Mesothelial cell of epicardium (in vitro differentiated cells): ENCODE results near the gene PURA. TPM values are rescaled to one million over a fixed set of nuclear protein-coding genes. Genes with fewer than 3 reads are reported as not detected.

Source experiments
- DNase-seq, 2 experiments: peaks; one replicate each; pipeline ENCODE4 v3.0.0; 2021; ENCODE audit warnings: low spot score in 2 of 2; ENCODE audit not compliant: unreplicated experiment in 2 of 2
- H3K27ac Mint-ChIP-seq: 2 replicates; pipeline ENCODE4 v1.8.0; 2021; ENCODE audit warnings: mixed read lengths
- H3K27me3 Mint-ChIP-seq: 2 replicates; pipeline ENCODE4 v1.8.0; 2021; ENCODE audit warnings: low read depth, mixed read lengths
- H3K36me3 Mint-ChIP-seq: 2 replicates; pipeline ENCODE4 v1.8.0; 2021; ENCODE audit warnings: mixed read lengths
- H3K4me1 Mint-ChIP-seq: 2 replicates; pipeline ENCODE4 v1.8.0; 2021; ENCODE audit warnings: mixed read lengths
- H3K4me3 Mint-ChIP-seq: 2 replicates; pipeline ENCODE4 v1.8.0; 2021; ENCODE audit warnings: mild to moderate bottlenecking, moderate library complexity, mixed read lengths
- H3K9me3 Mint-ChIP-seq: 2 replicates; pipeline ENCODE4 v1.8.0; 2021; ENCODE audit warnings: mixed read lengths
- CTCF ChIP-seq: fragments of 200-600 bp; sonication (generic); IDR thresholded peaks from one replicate; pipeline ENCODE4 v1.5.0; 2021; ENCODE audit warnings: antibody characterized with exemption; ENCODE audit not compliant: unreplicated experiment
- total RNA-seq: library from RNA; stranded (reverse); gene quantifications from 3 replicates; pipeline ENCODE4 v1.2.1, GENCODE V29; 2021

The PURA gene
- total RNA-seq, 1 donor from 2014 or later = 8.3 TPM

GRCh38 chr5:140174465-140175366 lies 60.8 kb downstream of the PURA start, which contains the start of gene CYSTM1:
Gene CYSTM1, plus strand, starts transcription at chr5:140175188. Its CDS starts 19,278 bp downstream, at chr5:140194466.
- DNase-seq = peak; percentile 97 to 98
- Mint-ChIP-seq H3K4me3 (peak within 1 kb of the TSS; percentile 85), H3K9me3 (no peaks in the 10 kb centered on the region), H3K27ac (peak within 1 kb of the TSS; percentile 99), H3K27me3 (peaks cover 3% of the 10 kb centered on the region), H3K4me1 (peaks cover 15% of the 10 kb centered on the region), H3K36me3 (no peaks in the 10 kb centered on the region)
- TF ChIP-seq CTCF = no peak

Other genes starting within 250 kb of the PURA start
- 2.0 to 2.8 TPM (median 2.0 TPM) in 3 replicates for gene NRG2, start 70.8 kb upstream of the PURA start, total RNA-seq
- gene IGIP, start 11.8 kb downstream of the PURA start, total RNA-seq = 2.6 to 3.2 TPM (median 2.8 TPM) in 3 replicates
- 10.0 to 12.1 TPM (median 11.4 TPM) in 3 replicates for gene CYSTM1, start 61.1 kb downstream of the PURA start, total RNA-seq
- gene PFDN1, start 189.0 kb downstream of the PURA start, total RNA-seq = 57.2 to 63.0 TPM (median 57.8 TPM) in 3 replicates
- gene HBEGF, start 232.5 kb downstream of the PURA start, total RNA-seq = 7.2 to 8.0 TPM (median 8.0 TPM) in 3 replicates
- 1.8 to 2.5 TPM (median 2.2 TPM) in 3 replicates for gene SLC4A9, start 246.1 kb downstream of the PURA start, total RNA-seq